ENCODE measurements around the gene ARHGEF16. TPM values are rescaled to one million over a fixed set of nuclear protein-coding genes. Genes with fewer than 3 reads are reported as not detected.

ARHGEF16 gene
- total RNA-seq, 2 experiments from 2014 or later = 0.11 to 0.22 TPM

GRCh38 chr1:3514404-3514803 is 59.9 kb downstream of the ARHGEF16 start:
- ChIA-PET POLR2A (no interaction called here), CTCF (no interaction called here)
- no peak for DNase-seq
- no peak overlapping the region for H3K27ac Mint-ChIP-seq
- no peak for TF ChIP-seq CTCF (IDR thresholded peaks at IDR 0.05)
- H3K36me3 Mint-ChIP-seq (ENCODE audit: low read depth) = peaks cover 5% of the 10 kb centered on the region
- no peaks in the 10 kb centered on the region for H3K27me3 ChIP-seq (ENCODE audit: control insufficient read depth in 1 of 2, insufficient read depth in 2 of 2, low read length in 2 of 2)
- no peak overlapping the region for H3K4me3 Mint-ChIP-seq
- H3K4me1 ChIP-seq (ENCODE audit: insufficient read depth, low read length) = no peaks in the 10 kb centered on the region
- no peak overlapping the region for H3K4me3 ChIP-seq (ENCODE audit: low read length)
- H3K36me3 ChIP-seq (ENCODE audit: insufficient read depth, low read length) = peaks cover 1% of the 10 kb centered on the region
- H3K4me1 Mint-ChIP-seq (ENCODE audit: low read depth) = no peaks in the 10 kb centered on the region
- H3K27me3 Mint-ChIP-seq = no peaks in the 10 kb centered on the region
- no peak overlapping the region for H3K27ac ChIP-seq (ENCODE audit: low read depth in 1 of 2, low read length in 2 of 2)
- ATAC-seq (ENCODE audit: poor library complexity) = no peak
- intact Hi-C loops (cut with DNase I, micrococcal nuclease) = no loop called here
- H3K9me3 ChIP-seq (ENCODE audit: control insufficient read depth in 1 of 2, insufficient read depth in 1 of 2, low read length in 2 of 2) = peaks cover 0 to 7% of the 10 kb centered on the region in 2 experiments
- no peaks in the 10 kb centered on the region for H3K9me3 Mint-ChIP-seq

DNA sequence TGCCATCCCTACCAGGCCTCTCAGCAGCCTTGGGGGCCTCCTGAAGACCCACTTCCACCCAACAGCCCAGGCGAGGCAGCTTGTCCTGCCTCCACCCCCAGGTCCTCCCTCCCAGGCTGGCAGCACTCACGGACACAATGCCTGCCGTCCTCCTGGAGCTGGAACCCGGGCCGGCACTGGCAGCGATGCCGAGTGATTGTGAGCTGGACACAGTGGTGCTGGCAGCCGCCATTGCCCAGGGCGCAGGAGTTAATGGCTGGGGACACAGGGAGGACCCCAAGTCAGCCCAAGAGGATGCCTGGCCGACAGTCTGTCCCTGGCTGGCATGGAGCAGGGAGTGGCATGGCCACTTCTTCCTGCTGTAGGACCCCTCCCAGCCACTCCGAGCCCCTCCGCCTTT is 60.8 kb downstream of the ARHGEF16 start:
- Histone ChIP-seq H3K27me3 (ENCODE audit: control insufficient read depth in 1 of 2, insufficient read depth in 2 of 2, low read length in 2 of 2) (no peaks in the 10 kb centered on the region), H3K9me3 (ENCODE audit: control insufficient read depth in 1 of 2, insufficient read depth in 1 of 2, low read length in 2 of 2) (peaks cover 0 to 7% of the 10 kb centered on the region in 2 experiments), H3K36me3 (ENCODE audit: insufficient read depth, low read length) (peaks cover 2% of the 10 kb centered on the region), H3K4me1 (ENCODE audit: insufficient read depth, low read length) (no peaks in the 10 kb centered on the region), H3K27ac (ENCODE audit: low read depth in 1 of 2, low read length in 2 of 2) (no peak overlapping the region), H3K4me3 (ENCODE audit: low read length) (no peak overlapping the region)
- Mint-ChIP-seq H3K27me3 (no peaks in the 10 kb centered on the region), H3K36me3 (ENCODE audit: low read depth) (peaks cover 5% of the 10 kb centered on the region), H3K9me3 (no peaks in the 10 kb centered on the region), H3K4me1 (ENCODE audit: low read depth) (no peaks in the 10 kb centered on the region), H3K27ac (no peak overlapping the region), H3K4me3 (no peak overlapping the region)
- intact Hi-C loops (cut with DNase I, micrococcal nuclease) = no loop called here
- ChIA-PET POLR2A (no interaction called here), CTCF (no interaction called here)
- DNase-seq = no peak
- TF ChIP-seq CTCF (IDR thresholded peaks at IDR 0.05) = no peak
- ATAC-seq (ENCODE audit: poor library complexity) = no peak

DNA sequence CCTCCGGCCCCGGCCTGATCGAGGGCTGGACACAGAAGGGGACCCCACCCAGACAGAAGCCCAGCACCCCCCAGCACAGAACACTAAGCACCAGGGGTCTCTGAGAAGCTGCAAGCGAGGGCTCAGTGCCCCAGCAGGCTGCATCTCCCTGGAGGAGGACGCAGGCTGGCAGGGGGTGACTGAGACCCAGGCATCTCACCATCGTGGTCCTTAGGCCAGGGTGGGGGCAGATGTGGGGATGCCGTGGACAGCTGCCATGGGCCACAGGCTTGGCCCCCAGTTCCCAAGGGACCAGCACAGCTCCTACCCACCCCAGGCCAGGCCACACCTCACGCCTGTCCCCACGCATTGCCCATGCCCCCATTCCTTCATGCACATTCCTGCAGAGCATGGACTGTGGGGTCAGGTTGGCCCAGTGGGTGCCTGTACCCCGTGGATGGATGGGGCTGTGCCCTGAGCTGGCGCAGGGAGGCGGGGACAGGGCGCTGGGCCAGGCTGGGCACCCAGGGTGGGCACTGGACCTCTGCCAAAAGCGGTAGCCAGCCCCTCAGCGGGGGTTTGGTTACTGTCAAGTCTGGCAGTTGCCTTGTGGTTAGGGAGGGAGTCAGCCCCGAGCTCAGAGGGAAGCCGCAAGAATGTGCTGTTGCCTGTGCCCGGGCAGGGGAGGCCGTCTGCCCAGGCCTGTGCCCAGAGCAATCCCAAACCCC is 61.5 kb downstream of the ARHGEF16 start:
- no peak for TF ChIP-seq CTCF (IDR thresholded peaks at IDR 0.05)
- DNase-seq = no peak
- intact Hi-C loops (cut with DNase I, micrococcal nuclease) = no loop called here
- ChIA-PET CTCF (no interaction called here), POLR2A (no interaction called here)
- Histone ChIP-seq H3K27ac (ENCODE audit: low read depth in 1 of 2, low read length in 2 of 2) (no peak overlapping the region), H3K4me3 (ENCODE audit: low read length) (no peak overlapping the region), H3K9me3 (ENCODE audit: control insufficient read depth in 1 of 2, insufficient read depth in 1 of 2, low read length in 2 of 2) (peaks cover 0 to 7% of the 10 kb centered on the region in 2 experiments), H3K36me3 (ENCODE audit: insufficient read depth, low read length) (peaks cover 2% of the 10 kb centered on the region), H3K4me1 (ENCODE audit: insufficient read depth, low read length) (no peaks in the 10 kb centered on the region), H3K27me3 (ENCODE audit: control insufficient read depth in 1 of 2, insufficient read depth in 2 of 2, low read length in 2 of 2) (no peaks in the 10 kb centered on the region)
- H3K4me1 Mint-ChIP-seq (ENCODE audit: low read depth) = no peaks in the 10 kb centered on the region
- no peak overlapping the region for H3K4me3 Mint-ChIP-seq
- H3K27me3 Mint-ChIP-seq = no peaks in the 10 kb centered on the region
- H3K27ac Mint-ChIP-seq = no peak overlapping the region
- H3K9me3 Mint-ChIP-seq = no peaks in the 10 kb centered on the region
- ATAC-seq (ENCODE audit: poor library complexity) = no peak
- H3K36me3 Mint-ChIP-seq (ENCODE audit: low read depth) = peaks cover 5% of the 10 kb centered on the region

Measured in CD4-positive, alpha-beta T cell (primary cell).